ENCODE measurements around the gene WDR48.

Gene WDR48

DNA sequence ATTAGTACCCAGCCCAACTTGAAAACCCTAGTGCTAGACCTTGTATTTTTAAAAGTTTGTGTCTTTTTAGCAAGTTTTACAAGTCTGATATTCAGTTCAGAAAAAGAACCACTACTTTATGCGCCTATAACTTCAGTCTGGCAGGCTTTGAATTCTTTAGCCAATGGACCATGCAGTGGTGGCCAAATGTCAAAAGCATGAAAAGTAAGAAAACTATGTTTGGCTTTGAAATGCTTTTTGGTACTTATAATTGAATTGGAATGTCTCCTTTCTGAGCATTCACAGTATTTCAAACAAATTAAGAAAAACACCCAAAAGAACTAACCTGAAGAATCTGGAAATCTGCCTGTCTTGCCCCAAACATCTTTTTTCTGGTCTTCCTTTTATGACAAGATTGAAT lies 12.8 kb downstream of the WDR48 start:
- no peak for DNase-seq

DNA sequence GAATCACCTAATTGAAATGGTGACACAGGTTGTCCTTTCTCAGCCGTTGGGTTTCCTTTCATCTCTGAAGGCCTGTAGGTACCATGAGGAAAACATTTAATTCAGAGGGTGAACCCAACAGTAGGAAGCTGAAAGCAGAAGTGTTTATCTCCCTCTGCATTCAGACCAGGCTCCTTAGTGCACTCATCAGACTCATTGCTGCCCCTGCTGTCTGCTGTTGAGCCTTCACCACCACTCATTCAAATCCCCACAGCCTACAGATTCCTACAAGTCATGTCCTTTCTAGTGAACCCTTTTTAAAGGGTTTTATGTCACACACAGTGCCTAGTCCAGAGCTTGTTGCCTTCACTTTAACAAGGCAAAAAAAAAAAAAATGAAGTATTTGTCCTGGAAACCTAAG lies 13.4 kb downstream of the WDR48 start:
- no peak for DNase-seq

DNA sequence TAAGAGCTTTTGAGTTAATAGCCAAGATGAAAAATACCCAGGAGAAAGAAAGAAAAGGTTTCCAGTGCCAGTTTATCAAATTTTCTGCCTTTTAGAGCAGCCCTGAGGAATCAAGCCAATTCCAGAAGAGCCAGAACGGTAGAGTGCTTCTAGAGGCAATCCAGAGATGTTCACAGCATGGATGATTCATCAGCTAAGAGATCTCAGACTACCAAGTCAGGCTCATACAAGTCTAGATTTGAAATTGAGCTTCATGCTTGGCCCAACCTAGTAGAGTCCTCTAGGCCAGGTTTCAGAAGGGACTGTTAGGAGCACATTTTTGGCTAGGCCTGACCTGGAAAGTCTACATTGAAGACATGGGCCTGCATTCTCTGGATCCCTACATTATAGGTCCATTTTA lies 15.5 kb downstream of the WDR48 start:
- no peak for DNase-seq

DNA sequence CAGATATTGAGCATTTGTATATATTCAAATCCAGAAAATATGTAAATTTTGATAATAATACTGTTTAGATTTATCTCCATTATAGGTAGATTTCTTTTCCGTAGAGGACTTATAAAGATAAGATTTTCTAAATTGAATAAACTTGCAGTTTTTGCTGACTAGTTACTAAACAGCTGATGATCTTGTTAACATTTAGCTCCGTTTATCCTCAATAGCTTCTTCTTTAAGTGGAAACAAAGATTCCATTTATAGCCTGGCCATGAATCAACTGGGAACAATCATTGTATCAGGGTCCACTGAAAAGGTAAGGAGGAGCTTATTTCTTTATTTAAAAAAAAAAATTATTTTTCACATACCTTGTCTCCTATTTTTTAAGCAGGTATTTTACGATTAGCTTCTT lies 16.7 kb downstream of the WDR48 start:
- DNase-seq: no peak

DNA sequence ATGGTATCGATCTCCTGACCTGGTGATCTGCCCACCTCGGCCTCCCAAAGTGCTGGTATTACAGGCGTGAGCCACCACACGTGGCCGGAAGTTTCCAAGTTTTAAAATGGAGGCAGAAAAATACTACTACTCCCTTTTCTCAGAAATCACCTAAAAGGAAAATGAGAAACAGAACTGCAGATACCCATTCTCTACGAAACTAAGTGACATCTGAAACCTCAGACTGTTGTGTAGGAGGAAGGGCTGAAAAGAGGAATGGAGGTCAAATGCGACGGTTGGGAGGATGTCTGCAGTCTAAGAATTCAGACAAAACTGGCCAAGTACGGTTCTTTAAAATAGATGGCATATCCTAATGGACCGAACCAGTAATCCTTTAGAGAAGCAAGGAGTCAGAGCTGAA lies 24.1 kb downstream of the WDR48 start:
- DNase-seq: no peak

DNA sequence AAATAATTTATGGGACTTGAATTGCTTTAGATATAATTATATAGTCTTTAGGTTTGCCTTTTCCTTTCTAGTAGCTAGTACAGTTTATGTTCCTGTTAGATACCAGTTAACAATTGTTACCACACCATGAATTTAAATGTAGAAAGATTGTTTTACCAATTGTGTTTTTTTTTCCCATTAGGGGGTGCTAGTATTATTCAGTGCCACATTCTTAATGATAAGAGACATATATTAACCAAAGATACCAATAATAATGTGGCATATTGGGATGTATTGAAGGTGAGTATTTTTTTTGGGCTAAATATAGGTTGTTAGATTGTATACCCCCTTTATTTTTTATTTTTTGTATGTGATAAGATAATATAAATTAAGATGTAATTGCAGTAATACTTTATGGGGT lies 27.7 kb downstream of the WDR48 start:
- DNase-seq: no peak

DNA sequence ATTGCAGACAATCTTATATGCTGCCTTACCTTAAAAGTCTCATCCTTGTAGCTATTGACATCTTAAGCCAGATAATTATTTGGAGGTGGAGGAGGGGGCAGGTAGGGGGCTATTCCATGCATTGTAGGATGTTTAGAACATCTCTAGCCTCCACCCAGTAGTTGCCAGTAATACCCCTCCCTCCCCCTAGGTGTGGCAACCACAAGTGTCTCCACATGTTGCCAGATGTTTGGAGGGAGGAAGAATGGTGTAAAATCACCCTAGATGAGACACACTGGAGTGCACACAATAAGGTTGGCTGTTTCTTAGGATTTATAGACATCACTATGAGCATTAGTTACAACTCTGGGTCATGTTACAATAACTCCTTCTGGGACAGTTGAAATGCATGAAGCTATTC lies 28.2 kb downstream of the WDR48 start:
- DNase-seq: no peak

DNA sequence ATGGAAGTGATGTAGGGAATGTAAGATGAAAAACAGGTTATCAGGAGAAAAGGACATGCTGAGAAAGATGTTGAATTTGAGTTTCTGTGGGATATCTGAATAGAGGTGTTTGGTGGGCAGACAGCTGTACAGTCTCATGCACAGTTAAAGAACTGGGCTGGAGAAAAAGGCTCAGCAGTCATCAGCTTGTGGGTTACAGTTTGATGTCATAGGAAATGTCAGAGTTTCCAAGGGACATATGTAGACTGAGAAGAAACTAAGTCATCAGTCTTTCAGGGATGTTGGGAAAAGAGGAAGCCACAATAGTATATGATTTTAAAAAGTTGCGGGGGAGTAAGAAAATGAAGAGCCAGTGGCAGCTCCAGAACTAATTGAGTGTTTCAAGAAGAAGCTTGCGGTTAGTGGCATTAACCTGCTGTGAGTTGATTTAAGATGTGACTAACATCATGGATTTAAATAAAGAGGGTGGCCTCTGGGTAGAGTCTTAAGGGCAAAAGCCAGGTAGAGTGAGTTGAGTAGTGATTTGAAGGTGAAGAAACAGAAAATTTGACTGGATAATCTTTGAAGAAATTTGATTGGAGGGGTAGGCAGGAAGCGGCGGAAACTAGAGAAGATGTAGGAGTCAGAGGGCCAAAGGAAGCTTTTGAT lies 31.0 kb downstream of the WDR48 start:
- DNase-seq: no peak

DNA sequence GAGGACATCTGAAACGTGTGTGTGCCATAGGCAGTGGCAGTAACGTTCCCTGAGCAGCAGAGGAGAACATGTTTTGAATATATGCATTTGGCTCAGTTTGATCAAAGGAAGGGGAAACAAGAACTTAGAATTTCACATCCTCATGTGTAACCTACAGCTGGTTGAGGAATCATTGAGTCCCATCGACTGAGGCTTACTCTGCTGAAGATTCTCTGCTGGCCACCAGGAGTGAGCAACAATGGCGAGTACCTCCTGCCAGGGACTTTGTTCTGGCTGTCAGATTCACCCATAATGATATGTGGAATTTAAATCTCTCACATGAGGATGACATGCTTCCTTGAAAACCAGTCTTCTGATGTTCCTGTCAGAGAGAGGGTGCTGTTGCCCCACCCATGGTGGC lies 34.3 kb downstream of the WDR48 start:
- no peak for DNase-seq

DNA sequence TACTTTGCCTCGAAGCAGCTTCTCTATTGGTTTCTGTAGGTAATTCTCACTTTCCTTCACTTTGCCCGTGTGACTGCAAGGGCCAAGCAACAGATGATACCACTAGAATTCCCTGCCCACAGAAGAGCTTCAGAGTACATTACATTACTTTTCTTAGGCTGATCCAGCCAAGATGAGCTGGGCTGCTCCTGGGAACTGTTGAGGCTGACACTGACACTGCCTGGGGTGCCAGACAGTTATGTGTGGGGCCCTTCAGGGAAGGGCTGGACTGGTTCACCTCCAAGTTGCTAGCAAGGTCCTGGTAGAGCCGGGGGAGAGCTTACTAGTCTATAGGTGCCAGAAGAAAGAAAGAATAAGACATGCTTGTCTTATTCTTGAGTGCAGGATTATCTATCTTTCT lies 36.6 kb downstream of the WDR48 start:
- DNase-seq: no peak

DNA sequence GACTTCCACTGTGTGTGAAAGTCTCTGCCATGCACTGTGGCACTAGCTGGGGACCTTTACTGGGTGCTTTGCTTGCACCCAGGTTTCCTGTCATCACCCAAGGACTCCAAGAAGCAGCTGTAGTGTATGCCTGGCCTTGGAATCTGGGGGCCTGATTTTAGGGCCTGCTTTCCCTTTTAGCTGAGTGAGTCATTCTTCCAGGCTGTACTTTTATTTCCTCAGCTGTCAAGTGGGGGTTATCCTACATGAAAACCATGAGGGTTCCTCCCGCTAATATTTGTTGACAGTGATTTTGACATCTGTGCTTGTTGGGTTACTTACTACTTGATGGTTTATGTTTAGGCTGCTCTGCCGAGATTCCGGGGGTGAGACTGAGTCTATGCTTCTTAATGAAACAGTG lies 37.1 kb downstream of the WDR48 start:
- DNase-seq: no peak

DNA sequence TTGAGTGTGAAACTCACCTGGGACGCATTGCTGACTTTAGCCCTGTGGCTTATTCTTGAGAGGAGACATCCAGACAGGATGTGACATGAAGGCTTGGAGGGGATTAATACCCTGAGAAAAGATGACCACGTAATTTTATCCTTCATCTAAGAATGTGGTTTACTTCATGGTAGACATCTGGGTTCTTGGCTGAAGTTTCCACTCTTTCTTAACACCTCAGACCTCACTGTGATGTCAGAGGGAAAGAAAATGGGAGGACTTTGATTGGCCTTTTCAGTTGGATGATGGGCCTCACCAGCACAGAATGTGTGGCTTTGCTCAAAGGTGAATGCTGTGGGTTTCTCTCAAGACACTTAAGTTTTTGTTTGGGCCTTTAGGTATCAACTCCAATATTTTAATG lies 39.1 kb downstream of the WDR48 start:
- DNase-seq: no peak

DNA sequence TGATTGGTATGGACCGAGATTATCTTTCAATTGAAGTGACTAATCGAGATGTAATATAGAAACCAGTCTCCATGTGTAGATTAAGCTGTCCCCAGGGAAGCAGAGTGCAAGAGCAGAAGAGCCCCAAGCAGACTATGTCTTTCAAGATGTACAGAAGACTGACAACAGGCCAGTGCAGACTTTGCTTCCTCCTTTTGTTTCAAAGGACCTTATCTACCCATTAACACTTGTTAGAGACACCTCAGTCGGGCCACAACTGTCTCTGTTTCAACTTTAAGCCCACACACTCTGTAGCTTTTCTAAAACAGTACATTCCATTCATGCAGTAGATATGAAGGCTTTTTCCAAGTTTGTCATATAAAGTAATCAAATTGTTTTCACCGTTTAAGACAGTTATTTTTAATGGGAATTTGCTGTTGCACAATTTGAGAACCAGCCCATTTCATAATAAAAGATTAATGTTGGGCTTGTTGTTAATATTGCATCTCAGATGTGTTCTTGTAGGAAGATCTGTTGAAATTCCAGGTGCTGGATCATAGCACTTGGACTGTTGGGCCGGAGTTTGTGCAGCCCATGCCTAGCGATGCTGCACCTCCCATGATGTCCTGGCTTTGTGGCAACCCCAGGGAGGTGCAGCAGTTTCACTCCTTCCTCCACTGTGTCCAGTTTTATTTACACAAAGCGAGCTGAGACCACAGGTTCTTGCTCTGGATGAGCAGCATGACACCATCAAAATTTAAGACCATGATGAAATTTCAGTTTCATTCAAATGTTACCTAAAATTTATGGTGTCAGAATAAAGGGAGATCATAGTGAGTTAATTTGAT lies 43.2 kb downstream of the WDR48 start:
- no peak for DNase-seq

DNA sequence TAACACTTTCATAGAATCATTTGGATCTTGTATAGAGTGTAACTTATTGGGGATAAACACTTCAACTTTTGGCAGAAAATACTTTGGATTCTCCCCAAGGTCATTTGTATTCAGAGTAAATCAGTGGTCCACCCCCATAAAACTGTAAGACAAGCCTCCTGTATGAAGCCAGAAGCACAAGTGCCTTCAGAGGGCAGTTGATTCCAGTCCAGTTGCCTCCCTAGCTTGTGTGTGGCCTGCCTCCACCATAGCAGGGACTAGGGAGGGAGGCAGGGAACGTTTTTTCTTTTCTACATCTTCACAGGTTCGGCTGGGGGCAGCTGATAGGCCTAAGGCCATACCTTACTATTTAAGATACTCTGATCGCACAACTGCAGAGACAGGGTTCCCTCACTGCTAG lies 44.0 kb downstream of the WDR48 start:
- no peak for DNase-seq

DNA sequence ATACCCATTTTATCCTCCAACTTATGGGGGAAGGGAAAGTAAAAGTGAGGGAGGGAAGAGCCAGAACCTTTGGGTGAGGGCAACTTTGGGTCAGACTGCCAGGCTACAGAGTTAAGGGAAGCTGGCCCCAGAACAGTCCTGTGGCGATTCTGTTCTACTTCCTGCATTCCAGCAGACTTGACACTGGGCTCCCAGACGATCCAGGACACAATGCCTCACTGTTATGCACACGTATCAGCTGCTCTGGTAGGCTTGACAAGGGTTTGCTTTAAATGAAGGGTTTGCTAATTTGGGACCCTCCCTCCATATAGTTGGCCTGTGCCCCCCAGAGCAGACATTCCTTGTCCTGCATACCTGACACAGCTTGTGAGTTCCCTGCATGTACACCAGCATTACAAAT lies 45.0 kb downstream of the WDR48 start:
- no peak for DNase-seq

DNA sequence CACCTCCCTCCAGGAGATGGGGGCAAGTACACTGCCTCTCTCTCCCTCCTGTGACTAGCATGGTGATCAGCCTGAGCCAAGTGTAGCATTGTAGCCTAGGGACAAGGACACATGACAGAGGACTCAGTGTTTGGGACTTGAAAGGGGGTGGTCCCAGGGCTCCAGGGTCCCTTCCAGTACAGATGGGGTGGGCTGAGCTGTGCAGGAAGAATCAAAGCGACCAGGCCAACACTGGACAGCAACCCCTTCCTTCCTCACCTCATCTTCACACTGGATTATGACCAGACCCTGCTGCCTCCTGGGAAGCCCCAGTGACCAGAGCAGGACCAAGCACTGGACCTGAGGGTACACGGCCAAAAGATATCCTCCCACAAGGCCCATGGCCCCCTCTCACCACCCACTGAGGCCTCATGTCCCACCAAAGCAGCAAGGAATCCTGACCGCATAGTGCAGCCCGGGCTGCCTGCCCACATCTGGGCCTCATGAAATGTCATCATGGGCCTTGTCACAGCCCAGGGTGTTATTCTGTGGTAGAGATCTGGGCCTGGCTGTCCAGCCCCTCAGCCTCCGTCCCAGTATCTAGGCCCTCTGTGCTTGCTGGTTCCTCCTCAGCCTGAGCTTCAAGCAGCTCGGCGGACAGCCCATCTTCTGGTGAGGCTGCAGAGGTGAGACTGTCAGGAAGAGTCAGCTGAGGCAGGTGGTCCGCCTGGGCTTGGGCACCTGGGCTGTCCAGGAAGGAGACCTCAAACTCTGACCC lies 46.1 kb downstream of the WDR48 start:
- DNase-seq: no peak

DNA sequence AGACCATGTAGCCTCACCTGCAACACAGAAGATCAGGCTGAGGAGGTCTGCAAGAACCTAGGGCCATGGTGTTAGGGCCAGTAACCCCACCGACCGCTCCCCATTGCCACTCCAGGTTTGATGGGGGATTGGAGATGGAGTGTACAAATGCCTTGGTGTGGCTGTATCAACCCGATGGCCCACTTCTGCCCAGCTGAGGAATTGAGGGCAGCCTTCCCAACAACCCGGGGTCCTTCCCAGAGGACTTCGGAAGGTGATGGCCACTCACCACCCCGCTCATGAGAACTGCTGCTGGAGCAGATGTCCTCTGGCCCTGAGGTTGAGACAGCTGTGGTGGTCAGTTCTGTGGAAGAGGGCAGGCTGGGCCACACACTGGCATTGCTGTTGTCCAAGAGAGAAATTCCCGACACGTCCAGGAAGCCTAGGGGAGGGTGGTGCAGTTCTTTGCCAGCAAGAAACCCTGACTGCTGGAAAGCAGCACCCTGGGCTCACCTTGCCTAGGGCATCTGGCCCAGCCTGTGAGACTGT lies 46.7 kb downstream of the WDR48 start:
- no peak for DNase-seq

DNA sequence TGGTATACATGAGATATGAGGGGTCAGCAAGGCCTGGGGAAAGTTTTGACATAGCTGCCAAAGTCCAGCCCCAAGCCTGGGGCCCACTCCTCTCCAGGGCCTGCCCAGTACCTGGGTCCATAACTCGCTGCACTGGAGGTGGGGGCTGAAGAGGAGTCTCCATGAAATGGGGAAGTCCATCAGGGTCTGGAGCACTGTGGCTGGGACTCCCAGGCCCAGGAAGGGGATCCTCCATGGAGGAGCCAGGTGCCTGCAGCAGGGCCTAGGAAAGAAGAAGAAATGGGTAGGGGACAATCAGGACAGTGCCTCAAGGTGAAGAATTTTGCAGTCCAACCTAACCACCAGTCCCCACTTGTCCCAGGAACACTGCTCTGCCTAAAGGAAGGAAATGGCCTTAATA lies 47.4 kb downstream of the WDR48 start:
- DNase-seq: no peak

DNA sequence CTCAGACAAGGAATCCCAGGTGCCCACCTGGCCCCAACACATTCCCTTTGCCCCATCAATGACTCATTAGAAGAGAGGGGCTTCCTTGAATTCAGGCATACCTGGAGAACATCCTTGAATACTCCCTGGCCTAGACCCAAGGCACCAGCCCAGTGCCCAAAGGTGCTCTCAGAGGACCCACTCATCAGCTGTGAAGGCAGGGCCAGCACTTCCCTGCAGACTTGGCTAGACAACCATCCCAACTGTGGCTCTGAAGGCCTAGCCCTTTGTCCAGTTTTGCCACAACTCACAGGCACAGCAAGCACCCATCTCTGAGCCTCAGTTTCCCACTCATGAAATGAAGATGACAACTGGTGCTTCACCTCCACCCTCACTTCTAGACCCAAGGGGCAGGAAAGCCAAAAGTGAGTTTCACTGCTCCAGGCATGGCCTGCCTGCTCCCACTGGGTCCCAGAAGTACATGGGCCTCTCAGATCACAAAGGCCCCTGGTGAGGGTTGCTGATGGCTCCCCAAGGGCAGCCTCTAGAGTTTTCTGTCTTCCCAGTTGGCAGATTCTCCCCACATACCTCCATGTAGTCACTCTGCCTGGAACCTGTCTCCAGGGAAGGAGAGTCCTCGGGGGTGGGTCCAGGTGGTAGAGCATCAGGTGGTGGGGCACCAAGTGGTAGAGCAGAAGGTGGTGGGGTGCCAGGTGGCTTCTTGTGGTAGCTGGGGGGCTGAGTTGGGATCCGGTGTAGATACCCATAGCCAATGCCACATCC lies 48.1 kb downstream of the WDR48 start:
- DNase-seq: no peak

DNA sequence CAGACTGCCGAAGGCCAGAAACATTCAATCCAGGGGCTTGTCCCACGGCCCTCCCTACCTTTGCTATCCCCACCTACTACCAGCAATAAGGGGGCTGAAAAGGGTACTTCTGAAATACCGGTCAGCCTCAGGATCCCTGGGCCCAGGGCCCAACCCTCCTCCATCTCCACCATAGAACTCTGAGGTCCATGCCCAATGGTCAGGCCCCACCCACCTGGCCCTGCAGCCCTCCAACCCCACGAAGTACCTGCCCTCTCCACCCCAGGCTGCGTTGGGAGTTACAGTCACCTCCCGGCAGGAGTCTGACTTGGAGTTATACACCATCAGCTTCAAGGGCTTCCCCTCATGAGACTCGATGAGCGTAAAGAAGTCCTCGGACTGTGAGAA lies 48.7 kb downstream of the WDR48 start:
- no peak for DNase-seq

DNA sequence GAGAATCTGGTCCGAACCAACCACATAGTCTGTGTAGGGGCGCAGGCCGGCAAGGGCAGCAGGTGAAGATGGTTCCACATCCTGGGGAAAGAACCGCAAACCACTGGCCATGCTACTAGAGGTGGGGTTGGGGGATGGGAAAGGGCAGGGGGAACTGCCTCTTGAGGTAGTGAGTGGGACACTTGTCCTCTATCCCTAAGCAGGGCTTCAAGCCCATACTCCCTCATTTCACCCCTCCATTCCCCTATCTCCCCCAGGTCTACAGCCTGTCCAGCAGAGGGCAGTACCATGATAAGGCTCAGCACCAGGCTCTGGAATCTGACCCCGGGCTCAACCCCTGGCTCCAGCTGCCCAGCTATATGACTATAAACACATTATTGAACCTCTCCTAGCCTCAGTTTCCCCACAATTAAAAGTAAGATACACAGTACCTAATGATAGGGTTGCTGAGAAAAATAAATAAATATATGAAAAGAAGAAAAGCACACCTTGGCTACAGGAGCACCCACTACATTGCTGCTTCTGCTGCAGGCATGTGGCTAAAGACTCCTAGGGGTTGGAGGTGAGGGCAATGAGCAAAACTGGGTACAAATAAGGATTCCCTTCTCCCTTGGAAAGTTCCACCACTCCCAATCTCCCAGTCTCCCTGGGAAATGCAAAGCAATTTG lies 49.3 kb downstream of the WDR48 start:
- DNase-seq: peak in 1 of 4 experiments; percentile 26

DNA sequence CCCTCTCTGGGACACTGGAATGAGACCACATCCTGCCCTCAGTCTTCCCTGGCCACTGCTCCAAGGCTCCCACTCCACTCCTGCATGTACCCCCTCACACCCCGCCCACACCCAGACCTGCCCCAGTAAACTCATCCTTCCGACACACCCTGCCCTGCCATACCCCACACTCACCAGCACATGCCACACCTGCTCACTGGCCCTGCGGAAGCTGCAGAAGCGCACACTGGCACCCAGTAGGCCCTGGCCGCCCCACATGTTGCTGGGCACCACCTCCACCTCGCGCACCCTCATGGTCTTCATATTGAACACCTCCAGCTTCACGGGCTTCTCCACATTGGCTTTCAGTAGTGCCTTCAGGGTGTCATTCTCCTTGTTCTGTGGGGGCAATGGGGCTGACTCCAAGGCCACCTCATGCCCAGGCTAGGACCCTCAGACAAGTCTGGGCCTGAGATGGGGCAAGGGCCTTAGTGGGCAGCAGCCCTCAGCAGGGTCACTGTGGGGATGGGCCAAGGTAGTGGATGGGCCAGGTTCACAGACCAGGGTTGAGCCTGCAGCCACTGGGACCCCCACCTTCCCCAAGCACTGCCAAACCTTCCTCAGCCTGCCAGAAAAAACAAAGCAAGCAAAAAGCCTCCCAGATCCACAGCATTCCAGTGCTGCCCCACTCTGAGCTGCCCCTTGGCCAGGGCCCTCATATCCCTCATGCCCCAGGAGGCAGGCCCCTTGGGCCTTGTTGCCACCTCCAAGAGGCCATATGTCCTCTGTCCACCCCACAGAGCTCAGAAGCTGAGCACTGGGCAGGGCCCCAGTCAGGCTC lies 50.9 kb downstream of the WDR48 start:
- DNase-seq: no peak
